ENCODE data around the gene DLG5. TPM values are rescaled to one million over a fixed set of nuclear protein-coding genes. Genes with fewer than 3 reads are reported as not detected.

DLG5 gene
- total and polyA plus RNA-seq, 2 experiments from 2014 or later, result 15.5 to 29.3 TPM

GRCh38 chr10:77794256-77795142 is 132.1 kb downstream of the DLG5 start:
- DNase-seq (ENCODE audit: low spot score), result no peak
- TF ChIP-seq EZH2phosphoT487 (IDR thresholded peaks at IDR 0.05; ENCODE audit: low read depth, severe bottlenecking, unreplicated experiment), result no peak
- TF ChIP-seq CTCF (IDR thresholded peaks at IDR 0.05; ENCODE audit: poor library complexity), result no peak
- TF ChIP-seq EZH2 (IDR thresholded peaks at IDR 0.05; ENCODE audit: borderline replicate concordance), result no peak
- Histone ChIP-seq H3K27me3 (no peaks in the 10 kb centered on the region), H3K4me3 (no peak overlapping the region), H4K20me1 (ENCODE audit: insufficient read depth, poor library complexity, severe bottlenecking) (no peaks in the 10 kb centered on the region), H3K9me2 (replicated peaks; ENCODE audit: insufficient read depth) (no peaks in the 10 kb centered on the region), H3K79me2 (no peaks in the 10 kb centered on the region), H3K9me3 (ENCODE audit: low read depth) (no peaks in the 10 kb centered on the region), H2AFZ (no peak overlapping the region), H3K4me2 (no peak overlapping the region), H3K36me3 (replicated peaks; ENCODE audit: insufficient read depth, low read depth) (no peaks in the 10 kb centered on the region), H3K27ac (no peak overlapping the region), H3K4me1 (ENCODE audit: insufficient read depth) (no peaks in the 10 kb centered on the region)
- 97% methylated on average over 22 of the region's 23 CpGs for WGBS (ENCODE audit: low lambda C conversion rate, missing lambda C conversion rate)

GRCh38 chr10:77793831-77794230 is 132.7 kb downstream of the DLG5 start:
- TF ChIP-seq EZH2phosphoT487 (IDR thresholded peaks at IDR 0.05; ENCODE audit: low read depth, severe bottlenecking, unreplicated experiment), result no peak
- no peak for TF ChIP-seq EZH2 (IDR thresholded peaks at IDR 0.05; ENCODE audit: borderline replicate concordance)
- TF ChIP-seq CTCF (IDR thresholded peaks at IDR 0.05; ENCODE audit: poor library complexity), result no peak
- Histone ChIP-seq H3K27ac (no peak overlapping the region), H3K4me3 (no peak overlapping the region), H4K20me1 (ENCODE audit: insufficient read depth, poor library complexity, severe bottlenecking) (no peaks in the 10 kb centered on the region), H3K36me3 (replicated peaks; ENCODE audit: insufficient read depth, low read depth) (no peaks in the 10 kb centered on the region), H3K9me2 (replicated peaks; ENCODE audit: insufficient read depth) (no peaks in the 10 kb centered on the region), H3K9me3 (ENCODE audit: low read depth) (no peaks in the 10 kb centered on the region), H3K4me1 (ENCODE audit: insufficient read depth) (no peaks in the 10 kb centered on the region), H3K4me2 (no peak overlapping the region), H3K27me3 (no peaks in the 10 kb centered on the region), H3K79me2 (no peaks in the 10 kb centered on the region), H2AFZ (no peak overlapping the region)
- no peak for DNase-seq (ENCODE audit: low spot score)
- WGBS (ENCODE audit: low lambda C conversion rate, missing lambda C conversion rate), result 77% methylated on average over 7 of the region's 7 CpGs

GRCh38 chr10:77792155-77792554 is 134.4 kb downstream of the DLG5 start:
- DNase-seq (ENCODE audit: low spot score), result no peak
- Histone ChIP-seq H2AFZ (no peak overlapping the region), H3K4me2 (no peak overlapping the region)

More at GRCh38 chr10:77792155-77792554, 134.4 kb downstream of the DLG5 start:
- Histone ChIP-seq H3K4me3 (no peak overlapping the region), H3K27me3 (no peaks in the 10 kb centered on the region), H3K36me3 (replicated peaks; ENCODE audit: insufficient read depth, low read depth) (no peaks in the 10 kb centered on the region), H3K9me2 (replicated peaks; ENCODE audit: insufficient read depth) (no peaks in the 10 kb centered on the region), H3K27ac (no peak overlapping the region), H3K9me3 (ENCODE audit: low read depth) (no peaks in the 10 kb centered on the region), H3K79me2 (no peaks in the 10 kb centered on the region), H3K4me1 (ENCODE audit: insufficient read depth) (no peaks in the 10 kb centered on the region), H4K20me1 (ENCODE audit: insufficient read depth, poor library complexity, severe bottlenecking) (no peaks in the 10 kb centered on the region)
- WGBS (ENCODE audit: low lambda C conversion rate, missing lambda C conversion rate), result 93% methylated on average over 12 of the region's 12 CpGs
- TF ChIP-seq CTCF (IDR thresholded peaks at IDR 0.05; ENCODE audit: poor library complexity) (no peak), EZH2 (IDR thresholded peaks at IDR 0.05; ENCODE audit: borderline replicate concordance) (no peak), EZH2phosphoT487 (IDR thresholded peaks at IDR 0.05; ENCODE audit: low read depth, severe bottlenecking, unreplicated experiment) (no peak)
